CD14-positive monocyte (primary cell): Measurements from ENCODE around the gene RAB28. TPM values are rescaled to one million over a fixed set of nuclear protein-coding genes. Genes with fewer than 3 reads are reported as not detected.

Experiments used
- DNase-seq, 3 donors: peaks; one replicate each; pipeline ENCODE4 v3.0.0-alpha.2; 2011 to 2022
- H2AFZ ChIP-seq: 2 replicates; pipeline ENCODE4 v1.6.0; 2012; ENCODE audit warnings: mild to moderate bottlenecking, low read depth, low read length, inconsistent platforms; ENCODE audit not compliant: insufficient read depth, poor library complexity, severe bottlenecking
- H3K27ac ChIP-seq, 2 donors: 1 replicate in 1 of 2; 2 replicates in 1 of 2; pipeline ENCODE4 v1.5.1; 2012 to 2013; ENCODE audit warnings: low read length in 2 of 2, control low read depth in 1 of 2, inconsistent platforms in 1 of 2, low read depth in 1 of 2, mild to moderate bottlenecking in 1 of 2
- H3K27me3 ChIP-seq, 2 donors: one replicate each; pipeline versions ENCODE4 v1.6.0 to v1.6.1; 2011 to 2013; ENCODE audit warnings: low read length in 2 of 2; ENCODE audit not compliant: control insufficient read depth in 2 of 2, insufficient read depth in 2 of 2
- H3K36me3 ChIP-seq, 2 donors: replicated peaks in 1 of 2; 1 replicate in 1 of 2; 2 replicates in 1 of 2; pipeline versions ENCODE4 v1.5.1 to v1.6.1; 2012 to 2013; ENCODE audit warnings: low read length in 2 of 2, control low read depth in 1 of 2, inconsistent platforms in 1 of 2, mild to moderate bottlenecking in 1 of 2; ENCODE audit not compliant: insufficient read depth in 2 of 2, control insufficient read depth in 1 of 2
- H3K4me1 ChIP-seq, 2 donors: 1 replicate in 1 of 2; 2 replicates in 1 of 2; pipeline versions ENCODE4 v1.5.1 to v1.6.1; 2012 to 2013; ENCODE audit warnings: low read length in 2 of 2, control low read depth in 1 of 2, inconsistent platforms in 1 of 2, mild to moderate bottlenecking in 1 of 2, moderate library complexity in 1 of 2; ENCODE audit not compliant: insufficient read depth in 2 of 2, control insufficient read depth in 1 of 2
- H3K4me2 ChIP-seq: replicated peaks from 2 replicates; pipeline ENCODE3; 2012; ENCODE audit warnings: low read length, moderate library complexity, mild to moderate bottlenecking; ENCODE audit not compliant: poor library complexity, severe bottlenecking; ENCODE audit errors: extremely low read depth
- H3K4me3 ChIP-seq, 3 experiments: fragments of 200-600 bp in 1 of 3; sonication (generic) in 1 of 3; replicated peaks in 1 of 3; 1 replicate in 2 of 3; 2 replicates in 1 of 3; pipeline ENCODE4 v1.5.1; 2011 to 2013; ENCODE audit warnings: low read length in 3 of 3, mild to moderate bottlenecking in 3 of 3, control low read depth in 2 of 3, low read depth in 2 of 3, inconsistent platforms in 1 of 3, moderate library complexity in 1 of 3
- H3K79me2 ChIP-seq: 2 replicates; pipeline ENCODE4 v1.6.0; 2012; ENCODE audit warnings: mild to moderate bottlenecking, control low read depth, inconsistent platforms, low read length, moderate library complexity; ENCODE audit not compliant: insufficient read depth
- H3K9ac ChIP-seq: 2 replicates; pipeline ENCODE4 v1.6.0; 2017; ENCODE audit warnings: low read length, mild to moderate bottlenecking; ENCODE audit not compliant: insufficient read depth, poor library complexity, severe bottlenecking
- H3K9me3 ChIP-seq, 2 donors: replicated peaks in 1 of 2; 1 replicate in 1 of 2; 2 replicates in 1 of 2; pipeline versions ENCODE4 v1.5.1 to v1.6.1; 2012 to 2013; ENCODE audit warnings: low read length in 2 of 2, control low read depth in 1 of 2; ENCODE audit not compliant: control insufficient read depth in 1 of 2, insufficient read depth in 1 of 2
- H4K20me1 ChIP-seq: 2 replicates; pipeline ENCODE4 v1.6.0; 2012; ENCODE audit warnings: mild to moderate bottlenecking, low read length, control low read depth, moderate library complexity; ENCODE audit not compliant: insufficient read depth
- H3K27ac Mint-ChIP-seq, 7 donors: one replicate each; pipeline ENCODE4 v1.8.0; 2020; ENCODE audit warnings: mild to moderate bottlenecking in 7 of 7, mixed read lengths in 7 of 7, moderate library complexity in 6 of 7, inconsistent platforms in 2 of 7
- H3K27me3 Mint-ChIP-seq, 3 donors: one replicate each; pipeline ENCODE4 v1.8.0; 2021 to 2022; ENCODE audit warnings: low read depth in 3 of 3, mild to moderate bottlenecking in 3 of 3, mixed read lengths in 3 of 3, moderate library complexity in 3 of 3, inconsistent platforms in 1 of 3
- H3K36me3 Mint-ChIP-seq, 2 donors: one replicate each; pipeline ENCODE4 v1.8.0; 2020; ENCODE audit warnings: mixed read lengths in 2 of 2, inconsistent platforms in 1 of 2, mild to moderate bottlenecking in 1 of 2
- H3K4me1 Mint-ChIP-seq: one replicate; pipeline ENCODE4 v1.8.0; 2020; ENCODE audit warnings: mild to moderate bottlenecking, mixed read lengths
- H3K4me3 Mint-ChIP-seq, 2 donors: one replicate each; pipeline ENCODE4 v1.8.0; 2020; ENCODE audit warnings: mild to moderate bottlenecking in 2 of 2, mixed read lengths in 2 of 2, moderate library complexity in 1 of 2
- H3K9me3 Mint-ChIP-seq, 7 donors: one replicate each; pipeline ENCODE4 v1.8.0; 2020 to 2022; ENCODE audit warnings: mixed read lengths in 7 of 7, mild to moderate bottlenecking in 6 of 7, moderate library complexity in 6 of 7, inconsistent platforms in 2 of 7
- CTCF ChIP-seq: fragments of 200-600 bp; IDR thresholded peaks from one replicate; pipeline ENCODE4 v1.8.0; 2022; ENCODE audit warnings: antibody characterized with exemption, mild to moderate bottlenecking
- WGBS: methylation state at CpG from one replicate; pipeline ENCODE4 v1.1.5; 2013; ENCODE audit warnings: missing lambda C conversion rate; ENCODE audit not compliant: insufficient coverage; 5-methylcytosine and 5-hydroxymethylcytosine counted together
- intact Hi-C, 2 donors: fragments of 100-400 bp; cut with micrococcal nuclease; formaldehyde crosslinking; loops; one replicate each; pipeline versions ENCODE4 v1.15.0 to v1.15.1; 2023
- polyA plus RNA-seq, 3 donors: library from polyadenylated mRNA; depleted of rRNA in 1 of 3; unstranded in 2 of 3; stranded (reverse) in 1 of 3; fragments of 300-500 nt in 2 of 3; fragments of >200 nt in 1 of 3; fragmentation: Illumina TruSeq in 2 of 3; gene quantifications; 1 replicate in 2 of 3; 2 replicates in 1 of 3; pipeline ENCODE4 v1.2.3, GENCODE V29; 2012 to 2021

RAB28 gene
- polyA plus RNA-seq, 3 donors, result 7.6 to 18.0 (median 17.8) TPM

GRCh38 chr4:13525606-13526281 is 41.6 kb upstream of the RAB28 start:
- H3K27ac Mint-ChIP-seq, result no peak overlapping the region

More at GRCh38 chr4:13525606-13526281, 41.6 kb upstream of the RAB28 start:
- intact Hi-C loops, result no loop called here
- TF ChIP-seq CTCF, result no peak
- Histone ChIP-seq H4K20me1 (no peaks in the 10 kb centered on the region), H2AFZ (no peak overlapping the region), H3K4me1 (peaks cover 43 to 44% of the 10 kb centered on the region in 2 donors), H3K27ac (no peak overlapping the region), H3K79me2 (no peaks in the 10 kb centered on the region), H3K36me3 (no peaks in the 10 kb centered on the region), H3K27me3 (peaks cover 88 to 100% of the 10 kb centered on the region in 2 donors), H3K4me3 (no peak overlapping the region), H3K9me3 (peaks cover 30 to 75% of the 10 kb centered on the region in 2 donors), H3K9ac (no peak overlapping the region), H3K4me2 (no peak overlapping the region)
- Mint-ChIP-seq H3K4me3 (peak overlapping the region in 1 of 2 donors; percentile 89), H3K9me3 (peaks cover 10 to 59% (median 47%) of the 10 kb centered on the region in 7 donors), H3K4me1 (peaks cover 43% of the 10 kb centered on the region), H3K27me3 (peaks cover 97 to 98% (median 98%) of the 10 kb centered on the region in 3 donors), H3K36me3 (peaks cover 14 to 27% of the 10 kb centered on the region in 2 donors)
- 33% methylated on average over 2 of the region's 4 CpGs for WGBS
- DNase-seq, result no peak
